Central memory CD4-positive, alpha-beta T cell (primary cell): ENCODE measurements around the gene GORASP1.
A peak's percentile ranks its signal among the peaks of the same experiment; 100 is the strongest.

Experiments used
- DNase-seq: peaks from one replicate; pipeline ENCODE4 v3.0.0; 2022
- total RNA-seq, 3 experiments: gene quantifications; one replicate each; lab custom pipeline; 2026; lab: John Stamatoyannopoulos, UW

Gene GORASP1
- total RNA-seq: 29.9 to 34.4 (median 33.6) reads per million in 3 experiments

- peak; percentile 60 for DNase-seq
Measured at GRCh38 chr3:39107388-39108199, at the start of gene GORASP1, which contains the start of gene TTC21A. Gene GORASP1 (minus strand): TSS chr3:39107627. CDS start chr3:39107541, 86 bp downstream. Gene TTC21A (plus strand): TSS chr3:39107680. CDS start chr3:39107838, 158 bp downstream.

- DNase-seq: no peak
Measured at GRCh38 chr3:39156421-39156820, 49.0 kb upstream of the GORASP1 start.

- no peak for DNase-seq
Measured at GRCh38 chr3:39154280-39155021, 47.0 kb upstream of the GORASP1 start.

- DNase-seq: no peak
Measured at GRCh38 chr3:39153977-39154279, 46.5 kb upstream of the GORASP1 start.

- peak; percentile 41 for DNase-seq
Measured at GRCh38 chr3:39150803-39151631, 43.6 kb upstream of the GORASP1 start.

GRCh38 chr3:39150148-39150802 is 42.8 kb upstream of the GORASP1 start:
- DNase-seq: no peak

- DNase-seq: no peak
Measured at GRCh38 chr3:39149498-39150147, 42.2 kb upstream of the GORASP1 start.

GRCh38 chr3:39149059-39149455 is 41.6 kb upstream of the GORASP1 start:
- peak; percentile 15 for DNase-seq

- no peak for DNase-seq
Measured at GRCh38 chr3:39148435-39149058, 41.1 kb upstream of the GORASP1 start.

- peak; percentile 52 for DNase-seq
Measured at GRCh38 chr3:39147711-39148434, 40.4 kb upstream of the GORASP1 start.

- peak; percentile 48 for DNase-seq
Measured at GRCh38 chr3:39146611-39147591, 39.5 kb upstream of the GORASP1 start.

GRCh38 chr3:39146083-39146501 is 38.7 kb upstream of the GORASP1 start:
- DNase-seq: no peak

GRCh38 chr3:39144748-39145380 is 37.4 kb upstream of the GORASP1 start:
- no peak for DNase-seq

- DNase-seq: no peak
Measured at GRCh38 chr3:39144095-39144747, 36.8 kb upstream of the GORASP1 start.

GRCh38 chr3:39143051-39143885 is 35.8 kb upstream of the GORASP1 start:
- DNase-seq: no peak

GRCh38 chr3:39142067-39142466 is 34.6 kb upstream of the GORASP1 start:
- DNase-seq: no peak
